ENCODE results near the gene PFKL. TPM values are rescaled to one million over a fixed set of nuclear protein-coding genes. Genes with fewer than 3 reads are reported as not detected.

PFKL gene
- total RNA-seq, 4 donors from 2014 or later, result 92.8 to 121 (median 117) TPM

GRCh38 chr21:44272284-44272858 is 27.5 kb upstream of the PFKL start:
- Histone ChIP-seq H3K4me1 (no peaks in the 10 kb centered on the region), H3K9me3 (no peaks in the 10 kb centered on the region), H3K27ac (no peak overlapping the region), H3K4me3 (no peak overlapping the region), H3K27me3 (peaks cover 3% of the 10 kb centered on the region), H3K36me3 (no peaks in the 10 kb centered on the region)
- DNase-seq (ENCODE audit: low spot score in 2 of 2), result no peak
- TF ChIP-seq EP300 (IDR thresholded peaks at IDR 0.05) (no peak), POLR2AphosphoS5 (IDR thresholded peaks at IDR 0.05) (no peak), POLR2A (IDR thresholded peaks at IDR 0.05) (no peak), CTCF (IDR thresholded peaks at IDR 0.05) (no peak)
- WGBS, result 93% methylated on average over 10 of the region's 18 CpGs

GRCh38 chr21:44273046-44273445 is 26.8 kb upstream of the PFKL start:
- Histone ChIP-seq H3K27ac (no peak overlapping the region), H3K4me1 (no peaks in the 10 kb centered on the region), H3K27me3 (peaks cover 3% of the 10 kb centered on the region), H3K9me3 (no peaks in the 10 kb centered on the region), H3K36me3 (no peaks in the 10 kb centered on the region), H3K4me3 (no peak overlapping the region)
- no peak for DNase-seq (ENCODE audit: low spot score in 2 of 2)
- 44% methylated on average over 5 of the region's 7 CpGs for WGBS
- TF ChIP-seq POLR2AphosphoS5 (IDR thresholded peaks at IDR 0.05) (no peak), POLR2A (IDR thresholded peaks at IDR 0.05) (no peak), EP300 (IDR thresholded peaks at IDR 0.05) (no peak), CTCF (IDR thresholded peaks at IDR 0.05) (no peak)

DNA sequence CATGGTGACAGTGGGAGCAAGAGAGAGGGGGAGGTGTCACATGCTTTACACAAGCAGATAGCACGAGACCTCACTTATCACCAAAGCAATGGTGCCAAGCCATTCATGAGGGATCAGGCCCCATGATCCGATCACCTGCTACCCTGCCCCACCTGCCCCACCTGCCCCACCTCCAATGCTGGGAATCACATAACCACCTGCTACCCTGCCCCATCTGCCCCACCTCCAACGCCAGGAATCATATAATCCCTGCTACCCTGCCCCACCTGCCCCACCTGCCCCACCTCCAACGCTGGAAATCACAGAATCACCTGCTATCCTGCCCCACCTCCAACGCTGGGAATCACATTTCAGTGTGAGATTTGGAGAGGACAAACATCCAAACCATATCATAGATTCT is 24.8 kb upstream of the PFKL start:
- Histone ChIP-seq H3K27ac (no peak overlapping the region), H3K4me1 (no peaks in the 10 kb centered on the region), H3K27me3 (peaks cover 3% of the 10 kb centered on the region), H3K36me3 (no peaks in the 10 kb centered on the region), H3K9me3 (no peaks in the 10 kb centered on the region), H3K4me3 (no peak overlapping the region)
- TF ChIP-seq POLR2AphosphoS5 (IDR thresholded peaks at IDR 0.05) (no peak), CTCF (IDR thresholded peaks at IDR 0.05) (no peak), POLR2A (IDR thresholded peaks at IDR 0.05) (no peak), EP300 (IDR thresholded peaks at IDR 0.05) (no peak)
- no peak for DNase-seq (ENCODE audit: low spot score in 2 of 2)
- WGBS, result 78% methylated on average over 5 of the region's 5 CpGs

- H3K4me1 ChIP-seq, result no peaks in the 10 kb centered on the region
- TF ChIP-seq POLR2A (IDR thresholded peaks at IDR 0.05), result no peak
- no peak for TF ChIP-seq CTCF (IDR thresholded peaks at IDR 0.05)
- no peak for TF ChIP-seq EP300 (IDR thresholded peaks at IDR 0.05)
- no peak for TF ChIP-seq POLR2AphosphoS5 (IDR thresholded peaks at IDR 0.05)
- no peak overlapping the region for H3K4me3 ChIP-seq
- peaks cover under 1% of the 10 kb centered on the region for H3K27me3 ChIP-seq
- WGBS, result 86% methylated on average over 19 of the region's 19 CpGs
- DNase-seq (ENCODE audit: low spot score in 2 of 2), result no peak
- no peak overlapping the region for H3K27ac ChIP-seq
- H3K36me3 ChIP-seq, result no peaks in the 10 kb centered on the region
- no peaks in the 10 kb centered on the region for H3K9me3 ChIP-seq
These were observed 20.2 kb upstream of the PFKL start for GRCh38 chr21:44279354-44280260.

GRCh38 chr21:44281801-44282200 is 18.1 kb upstream of the PFKL start:
- TF ChIP-seq POLR2A (IDR thresholded peaks at IDR 0.05), result no peak
- TF ChIP-seq EP300 (IDR thresholded peaks at IDR 0.05), result no peak
- TF ChIP-seq CTCF (IDR thresholded peaks at IDR 0.05), result no peak
- TF ChIP-seq POLR2AphosphoS5 (IDR thresholded peaks at IDR 0.05), result no peak

More at GRCh38 chr21:44281801-44282200, 18.1 kb upstream of the PFKL start:
- H3K36me3 ChIP-seq, result no peaks in the 10 kb centered on the region
- WGBS, result no CpG with 5 or more reads among the region's 9 CpGs
- H3K4me3 ChIP-seq, result no peak overlapping the region
- H3K27ac ChIP-seq, result no peak overlapping the region
- DNase-seq (ENCODE audit: low spot score in 2 of 2), result no peak
- H3K27me3 ChIP-seq, result peaks cover 23% of the 10 kb centered on the region
- peaks cover 8% of the 10 kb centered on the region for H3K4me1 ChIP-seq
- H3K9me3 ChIP-seq, result no peaks in the 10 kb centered on the region
